GM10266 (cell line): ENCODE data around the gene TACR2.

Experiments
- DNase-seq: peaks from one replicate; pipeline ENCODE4 v3.0.0; 2012; ENCODE audit errors: extremely low spot score
- TF ChIP-seq, protein P1 (sequence below): IDR thresholded peaks from 2 replicates; pipeline ENCODE4 v1.5.1; 2012; ENCODE audit warnings: mild to moderate bottlenecking, low read depth; ENCODE audit not compliant: control insufficient read depth, insufficient read depth; ENCODE audit errors: missing control alignments

The TACR2 gene

DNA sequence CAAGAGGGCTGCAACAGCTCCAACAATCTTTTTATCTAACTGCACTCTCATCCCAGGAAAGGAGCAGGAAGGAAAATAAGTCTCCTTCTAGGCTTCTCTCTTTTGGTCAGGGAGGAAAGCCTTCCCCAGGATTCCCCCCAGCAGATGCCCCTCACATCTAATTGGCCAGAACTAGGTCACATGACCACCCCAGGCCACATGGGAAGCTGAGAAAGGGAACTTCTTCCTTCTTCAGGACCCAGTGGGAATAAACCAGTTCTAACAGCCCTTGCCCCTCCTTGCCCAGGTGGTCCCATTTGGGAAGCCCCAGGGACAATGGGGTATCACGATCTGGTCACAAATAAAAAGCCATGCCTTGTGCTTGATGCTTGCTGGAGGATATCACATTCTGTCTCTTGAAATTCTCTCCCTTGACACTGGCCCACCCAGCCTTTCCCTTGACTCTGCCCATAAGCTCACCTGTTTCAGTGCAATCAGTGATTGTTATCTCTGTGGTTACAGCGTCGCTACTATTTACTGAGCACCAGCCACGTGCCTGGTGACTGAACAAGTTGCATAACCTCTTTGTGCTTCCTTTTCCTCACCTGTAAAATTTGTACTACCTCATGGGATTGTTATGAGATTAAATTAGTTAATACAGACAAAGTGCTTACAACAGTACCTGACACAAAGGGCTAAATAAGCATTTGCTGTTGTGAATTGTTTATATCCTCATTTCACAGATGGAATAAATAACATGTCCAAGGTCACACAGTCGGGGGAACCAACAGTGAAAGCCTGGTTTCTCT, 9.0 kb upstream of the TACR2 start:
- no peak for DNase-seq
- TF ChIP-seq, protein P1, sequence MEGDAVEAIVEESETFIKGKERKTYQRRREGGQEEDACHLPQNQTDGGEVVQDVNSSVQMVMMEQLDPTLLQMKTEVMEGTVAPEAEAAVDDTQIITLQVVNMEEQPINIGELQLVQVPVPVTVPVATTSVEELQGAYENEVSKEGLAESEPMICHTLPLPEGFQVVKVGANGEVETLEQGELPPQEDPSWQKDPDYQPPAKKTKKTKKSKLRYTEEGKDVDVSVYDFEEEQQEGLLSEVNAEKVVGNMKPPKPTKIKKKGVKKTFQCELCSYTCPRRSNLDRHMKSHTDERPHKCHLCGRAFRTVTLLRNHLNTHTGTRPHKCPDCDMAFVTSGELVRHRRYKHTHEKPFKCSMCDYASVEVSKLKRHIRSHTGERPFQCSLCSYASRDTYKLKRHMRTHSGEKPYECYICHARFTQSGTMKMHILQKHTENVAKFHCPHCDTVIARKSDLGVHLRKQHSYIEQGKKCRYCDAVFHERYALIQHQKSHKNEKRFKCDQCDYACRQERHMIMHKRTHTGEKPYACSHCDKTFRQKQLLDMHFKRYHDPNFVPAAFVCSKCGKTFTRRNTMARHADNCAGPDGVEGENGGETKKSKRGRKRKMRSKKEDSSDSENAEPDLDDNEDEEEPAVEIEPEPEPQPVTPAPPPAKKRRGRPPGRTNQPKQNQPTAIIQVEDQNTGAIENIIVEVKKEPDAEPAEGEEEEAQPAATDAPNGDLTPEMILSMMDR, result no peak

DNA sequence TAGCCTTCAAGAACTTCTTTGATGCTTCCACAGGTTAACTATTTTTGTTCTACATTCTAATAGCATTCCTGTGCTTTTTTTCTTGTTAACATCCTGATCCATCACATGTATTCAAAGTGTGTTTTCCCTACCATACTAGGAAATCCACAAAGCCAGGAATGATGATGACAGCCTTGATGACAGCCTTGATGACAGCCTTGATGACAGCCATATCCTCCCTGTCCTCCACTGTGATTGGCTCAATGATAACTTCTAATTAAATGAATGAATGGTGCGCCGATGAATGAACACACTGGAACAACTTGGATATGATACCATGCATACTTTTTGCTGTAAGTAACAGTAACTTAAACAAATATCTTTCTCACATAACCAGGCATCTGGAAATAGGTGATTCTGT, 8.3 kb upstream of the TACR2 start:
- DNase-seq, result no peak

DNA sequence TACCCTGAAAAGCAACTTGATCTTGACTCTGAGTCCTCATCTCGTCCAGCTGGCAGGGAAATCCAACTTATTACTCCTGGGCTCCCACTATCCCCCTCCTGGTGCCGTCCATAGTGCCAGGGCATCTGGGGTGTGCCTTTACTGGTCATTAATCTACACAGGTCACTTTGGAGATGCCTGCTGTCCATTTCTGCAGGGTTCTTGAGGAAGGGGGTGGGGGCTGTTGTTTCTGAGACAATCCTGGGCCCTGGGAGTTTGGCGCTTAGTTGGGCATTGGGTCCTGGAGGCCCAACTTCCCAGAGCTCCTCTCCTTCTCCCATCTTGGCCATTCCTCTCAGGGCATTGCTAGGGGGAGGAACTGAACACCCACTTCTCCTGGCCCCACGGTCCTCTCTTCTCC, 6.0 kb upstream of the TACR2 start:
- TF ChIP-seq, protein P1, result no peak
- DNase-seq, result no peak

More for the DNA sequence above, 8.3 kb upstream of the TACR2 start:
- TF ChIP-seq, protein P1, result no peak

DNA sequence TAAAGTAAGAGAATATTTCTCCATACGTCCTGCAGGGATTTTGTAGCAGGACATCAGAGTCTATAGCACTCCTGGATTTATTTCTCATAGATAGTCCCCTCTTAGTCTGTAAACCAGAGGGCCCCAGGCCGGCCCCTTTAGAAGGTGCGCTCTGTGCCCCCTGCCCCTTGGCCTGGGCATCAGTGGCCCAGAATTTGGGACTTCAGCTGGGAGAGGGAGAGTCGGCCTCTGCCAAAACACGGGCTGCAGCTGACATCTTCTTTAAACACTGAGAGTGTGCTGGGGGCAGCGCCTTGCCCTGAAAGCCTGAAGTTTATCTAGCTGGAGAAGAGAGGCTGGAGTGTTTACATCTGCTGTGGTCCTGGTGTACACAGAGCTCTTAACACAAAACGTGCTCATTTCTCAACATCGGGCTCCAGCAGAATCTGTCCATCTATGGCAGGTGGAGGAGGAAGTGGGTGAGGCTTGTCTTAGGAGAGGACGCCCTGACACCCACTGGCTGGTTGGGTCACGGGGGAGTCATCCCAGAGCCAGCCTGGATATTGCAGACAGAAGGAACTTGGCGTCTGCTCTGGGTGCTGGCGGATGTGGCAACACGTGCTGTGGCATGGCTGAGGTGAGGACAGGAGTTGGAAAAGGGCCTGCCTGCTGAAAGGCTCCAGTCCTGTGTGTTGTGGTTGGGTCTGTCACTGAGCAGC, 5.0 kb upstream of the TACR2 start:
- TF ChIP-seq, protein P1, result no peak
- DNase-seq, result no peak

DNA sequence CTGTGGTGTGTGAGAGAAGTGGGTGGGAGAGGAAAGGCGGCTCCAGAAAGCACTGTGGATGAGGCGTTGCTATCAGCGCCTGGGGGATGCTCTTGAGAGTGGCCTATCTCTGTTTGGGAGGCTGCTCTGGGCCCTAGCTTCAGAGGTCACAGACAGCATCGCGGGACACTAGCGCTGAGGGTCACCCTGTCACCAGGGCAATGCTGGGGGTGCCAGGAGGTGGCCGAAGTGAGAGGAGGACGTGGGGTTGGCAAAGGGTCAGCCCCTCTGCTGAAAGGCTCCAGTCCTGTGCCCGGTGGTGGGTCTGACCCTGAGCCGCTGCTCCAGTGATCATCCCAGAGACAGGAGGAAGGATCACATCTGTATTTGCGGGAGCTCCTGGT, 3.0 kb upstream of the TACR2 start:
- TF ChIP-seq, protein P1, result no peak
- no peak for DNase-seq

DNA sequence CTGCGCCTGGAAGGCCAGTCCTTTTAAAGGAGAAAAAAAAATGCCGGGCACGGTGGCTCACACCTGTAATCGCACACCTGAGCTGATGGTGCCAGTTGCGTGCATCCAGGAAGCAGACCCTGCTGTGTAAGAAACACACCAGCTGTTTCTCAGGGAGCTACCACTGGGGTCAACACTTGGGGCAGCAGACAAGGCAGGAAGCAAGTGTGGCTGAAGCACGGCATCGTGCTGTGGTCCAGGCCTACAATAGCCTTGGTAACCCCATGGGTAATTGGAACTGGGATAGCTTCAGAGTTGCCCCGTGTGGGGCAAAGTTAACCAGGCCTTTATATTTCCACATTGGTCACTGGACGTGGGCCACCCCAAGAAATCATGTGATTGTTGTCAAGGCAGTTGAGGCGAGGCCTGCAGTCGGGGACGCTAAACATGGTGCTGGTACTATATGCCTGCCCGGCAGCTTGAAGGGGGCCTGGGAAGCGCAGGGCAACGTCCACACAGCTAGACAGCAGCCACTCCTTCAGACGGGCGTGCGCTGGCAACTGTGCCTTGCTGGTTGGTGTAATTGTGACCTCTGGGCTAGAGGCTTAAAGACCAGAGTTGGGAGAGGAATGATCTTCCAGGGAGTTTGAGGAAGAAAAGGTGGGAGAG, 2.5 kb upstream of the TACR2 start:
- no peak for DNase-seq
- TF ChIP-seq, protein P1, result no peak
